ENCODE data around the gene GJC2.

The GJC2 gene

GRCh38 chr1:228197555-228198147 is 47.9 kb downstream of the GJC2 start:
- no peak for DNase-seq

GRCh38 chr1:228198977-228199590 is 49.4 kb downstream of the GJC2 start:
- no peak for DNase-seq

GRCh38 chr1:228204958-228205357 is 55.2 kb downstream of the GJC2 start:
- DNase-seq, result no peak

GRCh38 chr1:228205526-228206436 is 56.1 kb downstream of the GJC2 start:
- DNase-seq, result no peak

- DNase-seq, result no peak
These were observed 57.0 kb downstream of the GJC2 start for GRCh38 chr1:228206582-228207351.

GRCh38 chr1:228207381-228207810 is 57.7 kb downstream of the GJC2 start:
- no peak for DNase-seq

GRCh38 chr1:228207851-228208821 is 58.4 kb downstream of the GJC2 start, which contains the start of gene OBSCN:
TSS of gene OBSCN (plus strand) at chr1:228208044. CDS start at chr1:228211784, 3,740 bp downstream.
- no peak for DNase-seq

- DNase-seq, result no peak
These were observed 59.3 kb downstream of the GJC2 start for GRCh38 chr1:228208831-228209551.
